Astrocyte of the spinal cord (primary cell): ENCODE results near the gene SLC2A13.
A peak's percentile ranks its signal among the peaks of the same experiment; 100 is the strongest.

Source experiments
- DNase-seq: peaks from one replicate; pipeline ENCODE4 v3.0.0; 2011; ENCODE audit warnings: low read depth, low spot score
- H3K4me3 ChIP-seq: 2 replicates; pipeline ENCODE4 v1.5.1; 2011; ENCODE audit warnings: low read depth, mild to moderate bottlenecking, low read length, moderate library complexity
- CTCF ChIP-seq: IDR thresholded peaks from 2 replicates; pipeline ENCODE4 v1.5.1; 2012; ENCODE audit warnings: low read depth, mild to moderate bottlenecking, low read length, inconsistent platforms
- in situ Hi-C: cut with HindIII; loops from 2 replicates; pipeline ENCODE4 v1.10.0; 2017; ENCODE audit warnings: low sequenced_read_pairs

The SLC2A13 gene

GRCh38 chr12:40106655-40107054 is 774 bp upstream of the SLC2A13 start:
- no peak for TF ChIP-seq CTCF
- in situ Hi-C loops, result no loop called here
- DNase-seq, result no peak

GRCh38 chr12:40106202-40106533 is 287 bp upstream of the SLC2A13 start:
- H3K4me3 ChIP-seq, result peak overlapping the region; percentile 23
- no peak for TF ChIP-seq CTCF
- in situ Hi-C loops, result no loop called here
- DNase-seq, result no peak

More at GRCh38 chr12:40106655-40107054, 774 bp upstream of the SLC2A13 start:
- no peak overlapping the region for H3K4me3 ChIP-seq

- in situ Hi-C loops, result no loop called here
- peak overlapping the region; percentile 54 for H3K4me3 ChIP-seq
- DNase-seq, result no peak
- no peak for TF ChIP-seq CTCF
Observed at GRCh38 chr12:40105265-40105514, 691 bp downstream of the SLC2A13 start.

GRCh38 chr12:40104461-40105264 is 1.2 kb downstream of the SLC2A13 start:
- in situ Hi-C loops, result no loop called here
- TF ChIP-seq CTCF, result no peak
- no peak for DNase-seq

GRCh38 chr12:40103043-40103442 is 2.8 kb downstream of the SLC2A13 start:
- in situ Hi-C loops, result no loop called here
- TF ChIP-seq CTCF, result no peak
- no peak overlapping the region for H3K4me3 ChIP-seq
- no peak for DNase-seq

More at GRCh38 chr12:40104461-40105264, 1.2 kb downstream of the SLC2A13 start:
- peak overlapping the region; percentile 54 for H3K4me3 ChIP-seq

GRCh38 chr12:40101747-40102146 is 4.1 kb downstream of the SLC2A13 start:
- no peak for TF ChIP-seq CTCF
- DNase-seq, result no peak
- no peak overlapping the region for H3K4me3 ChIP-seq
- in situ Hi-C loops, result no loop called here
